ENCODE data around the gene PRKCA.

PRKCA gene

DNA sequence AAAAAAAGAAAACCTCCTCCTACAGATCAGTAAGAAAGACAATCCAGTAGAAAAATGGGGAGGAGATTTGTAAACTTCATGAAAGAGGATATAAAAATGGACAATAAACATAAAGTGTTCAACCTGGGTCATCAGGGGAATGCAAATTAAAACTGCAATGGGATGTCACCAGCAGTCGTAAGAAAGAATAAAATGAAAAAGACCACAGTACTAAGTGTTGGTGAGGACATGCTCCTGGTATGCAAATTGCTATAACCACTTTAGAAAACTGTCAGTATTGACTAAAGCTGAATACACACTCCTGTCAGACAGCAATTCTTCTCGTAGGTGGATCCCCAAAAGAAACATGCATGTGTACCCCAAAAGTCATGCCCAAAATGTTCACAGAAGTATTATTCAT is 267.2 kb downstream of the PRKCA start:
- H3K9me3 ChIP-seq (ENCODE audit: control insufficient read depth, low read length), result no peaks in the 10 kb centered on the region
- no peak overlapping the region for H3K4me3 ChIP-seq (ENCODE audit: low read length)
- H3K27me3 ChIP-seq (ENCODE audit: control insufficient read depth, insufficient read depth, low read length), result no peaks in the 10 kb centered on the region
- no peaks in the 10 kb centered on the region for H3K36me3 ChIP-seq (ENCODE audit: control insufficient read depth, insufficient read depth, low read length)
- H3K9ac ChIP-seq (ENCODE audit: low read length), result no peak overlapping the region
- no peaks in the 10 kb centered on the region for H3K4me1 ChIP-seq (ENCODE audit: control insufficient read depth, insufficient read depth, low read length)

DNA sequence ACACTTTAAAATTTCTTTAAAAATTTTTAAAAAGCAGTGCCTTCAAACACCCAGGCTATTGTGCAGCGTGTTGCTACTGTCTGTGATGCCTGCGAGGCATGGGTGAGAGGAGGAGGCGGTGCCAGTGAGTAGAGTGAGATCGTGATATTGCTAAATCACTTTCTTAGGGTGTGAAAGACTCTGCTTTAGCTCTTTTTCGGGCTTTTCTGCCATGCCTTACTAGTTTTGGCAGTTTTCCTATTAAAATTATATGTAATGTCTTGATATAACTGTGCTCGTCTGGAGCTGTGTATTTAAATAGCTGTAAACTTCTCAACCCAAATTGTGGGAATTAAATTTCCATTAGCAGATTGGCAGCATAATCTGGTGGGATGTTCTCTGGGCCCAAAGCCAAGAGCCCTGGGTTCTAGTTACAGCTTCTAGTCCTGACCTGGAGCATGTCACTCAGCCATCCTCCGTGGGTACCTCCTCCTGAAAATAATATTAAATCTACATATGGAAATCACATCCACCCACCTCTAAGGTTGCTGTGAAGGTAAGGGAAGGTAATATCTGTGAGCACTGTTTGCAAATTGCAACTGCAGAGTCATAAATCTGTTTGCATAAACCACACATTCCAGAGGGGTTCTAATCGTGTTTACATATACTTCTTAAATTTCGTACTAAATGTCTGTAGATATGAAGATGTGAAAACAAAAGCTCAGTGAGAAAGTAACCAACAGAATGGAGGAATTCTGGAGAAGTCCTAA is 268.2 kb downstream of the PRKCA start:
- no peaks in the 10 kb centered on the region for H3K9me3 ChIP-seq (ENCODE audit: control insufficient read depth, low read length)
- no peak overlapping the region for H3K9ac ChIP-seq (ENCODE audit: low read length)
- H3K27me3 ChIP-seq (ENCODE audit: control insufficient read depth, insufficient read depth, low read length), result no peaks in the 10 kb centered on the region
- H3K4me3 ChIP-seq (ENCODE audit: low read length), result no peak overlapping the region
- H3K36me3 ChIP-seq (ENCODE audit: control insufficient read depth, insufficient read depth, low read length), result no peaks in the 10 kb centered on the region
- H3K4me1 ChIP-seq (ENCODE audit: control insufficient read depth, insufficient read depth, low read length), result no peaks in the 10 kb centered on the region

DNA sequence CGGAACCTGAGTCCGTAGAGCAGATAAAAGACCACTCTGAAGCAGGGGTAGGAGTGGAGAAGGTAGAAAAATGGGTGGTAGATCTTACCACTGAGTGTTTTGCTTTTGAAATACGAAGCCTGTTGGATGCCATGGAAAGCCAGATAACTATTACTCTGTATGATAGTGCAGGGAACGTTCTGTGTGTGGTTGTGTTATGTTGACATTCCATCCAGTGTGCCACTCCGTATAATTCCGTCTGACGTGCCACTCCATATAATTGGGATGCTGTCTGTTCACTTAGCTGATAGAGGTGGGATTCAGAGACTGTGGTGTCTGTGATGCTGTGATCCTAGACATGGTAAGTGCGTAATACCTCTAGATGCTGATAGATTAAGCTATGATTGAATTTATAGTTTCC is 269.3 kb downstream of the PRKCA start:
- H3K9me3 ChIP-seq (ENCODE audit: control insufficient read depth, low read length), result no peaks in the 10 kb centered on the region
- no peak overlapping the region for H3K4me3 ChIP-seq (ENCODE audit: low read length)
- no peaks in the 10 kb centered on the region for H3K36me3 ChIP-seq (ENCODE audit: control insufficient read depth, insufficient read depth, low read length)
- no peak overlapping the region for H3K9ac ChIP-seq (ENCODE audit: low read length)
- no peaks in the 10 kb centered on the region for H3K27me3 ChIP-seq (ENCODE audit: control insufficient read depth, insufficient read depth, low read length)
- H3K4me1 ChIP-seq (ENCODE audit: control insufficient read depth, insufficient read depth, low read length), result no peaks in the 10 kb centered on the region

DNA sequence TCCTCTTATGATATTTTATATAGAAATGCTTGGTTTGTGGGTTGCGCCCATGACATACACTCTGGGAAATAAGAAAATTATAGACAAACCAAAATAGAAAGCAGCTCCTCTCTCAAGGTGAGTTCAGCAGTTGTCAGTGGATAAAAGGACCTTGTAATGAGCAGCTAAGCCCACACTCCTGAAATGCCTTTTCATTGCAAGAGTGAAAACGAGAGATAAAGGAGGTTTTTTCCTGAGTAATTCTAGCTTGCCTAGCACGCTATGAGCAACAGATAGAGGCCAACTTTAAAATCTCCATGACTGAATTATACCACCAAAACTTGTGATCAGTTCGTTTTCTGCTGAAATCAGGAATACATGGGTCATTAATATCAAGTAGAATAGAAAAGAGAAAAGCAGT is 270.7 kb downstream of the PRKCA start:
- no peaks in the 10 kb centered on the region for H3K27me3 ChIP-seq (ENCODE audit: control insufficient read depth, insufficient read depth, low read length)
- no peak overlapping the region for H3K4me3 ChIP-seq (ENCODE audit: low read length)
- H3K36me3 ChIP-seq (ENCODE audit: control insufficient read depth, insufficient read depth, low read length), result no peaks in the 10 kb centered on the region
- H3K9ac ChIP-seq (ENCODE audit: low read length), result no peak overlapping the region
- no peaks in the 10 kb centered on the region for H3K4me1 ChIP-seq (ENCODE audit: control insufficient read depth, insufficient read depth, low read length)
- H3K9me3 ChIP-seq (ENCODE audit: control insufficient read depth, low read length), result no peaks in the 10 kb centered on the region

DNA sequence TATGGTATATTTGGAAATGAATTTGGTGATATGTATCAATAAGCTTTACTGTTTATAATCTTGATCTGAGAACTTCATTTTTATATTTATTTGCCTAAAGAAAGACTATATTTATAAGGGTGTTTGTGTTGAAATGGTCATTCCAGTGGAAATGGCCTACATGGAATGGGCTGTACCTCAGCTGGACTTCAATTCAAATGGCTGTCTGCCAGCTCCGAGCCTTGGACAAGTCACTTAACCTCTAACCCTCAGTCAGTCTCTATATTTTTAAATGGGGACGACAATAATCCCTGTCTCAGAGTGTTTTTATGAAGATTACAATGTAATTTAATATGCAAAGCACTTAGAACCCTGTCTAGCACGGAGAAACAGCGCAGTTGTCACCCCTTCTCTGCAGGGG is 271.7 kb downstream of the PRKCA start:
- no peak overlapping the region for H3K9ac ChIP-seq (ENCODE audit: low read length)

DNA sequence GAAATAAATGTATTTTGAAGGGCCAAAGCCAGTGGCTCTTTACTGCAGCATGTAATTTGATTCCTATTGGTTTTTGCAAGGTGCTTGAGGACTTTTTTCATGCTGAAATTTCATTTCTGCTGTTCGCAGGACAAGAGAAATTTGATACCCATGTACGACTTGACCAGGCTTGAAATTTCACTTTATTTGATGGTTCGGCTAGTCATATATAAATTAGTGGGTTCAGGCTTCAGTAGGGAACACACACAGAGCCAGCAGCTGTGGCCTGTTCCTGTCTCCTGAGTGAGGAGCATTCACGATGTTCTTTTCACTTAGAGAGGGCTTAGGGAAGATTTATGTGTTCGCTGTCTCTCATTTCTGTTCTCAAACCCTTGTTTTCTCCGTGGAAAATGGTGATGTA is 274.1 kb downstream of the PRKCA start:
- Histone ChIP-seq H3K9me3 (ENCODE audit: control insufficient read depth, low read length) (no peaks in the 10 kb centered on the region), H3K27me3 (ENCODE audit: control insufficient read depth, insufficient read depth, low read length) (no peaks in the 10 kb centered on the region), H3K4me3 (ENCODE audit: low read length) (no peak overlapping the region), H3K4me1 (ENCODE audit: control insufficient read depth, insufficient read depth, low read length) (no peaks in the 10 kb centered on the region), H3K9ac (ENCODE audit: low read length) (no peak overlapping the region), H3K36me3 (ENCODE audit: control insufficient read depth, insufficient read depth, low read length) (no peaks in the 10 kb centered on the region)

More for the DNA sequence above, 271.7 kb downstream of the PRKCA start:
- Histone ChIP-seq H3K36me3 (ENCODE audit: control insufficient read depth, insufficient read depth, low read length) (no peaks in the 10 kb centered on the region), H3K4me1 (ENCODE audit: control insufficient read depth, insufficient read depth, low read length) (no peaks in the 10 kb centered on the region), H3K4me3 (ENCODE audit: low read length) (no peak overlapping the region), H3K9me3 (ENCODE audit: control insufficient read depth, low read length) (no peaks in the 10 kb centered on the region), H3K27me3 (ENCODE audit: control insufficient read depth, insufficient read depth, low read length) (no peaks in the 10 kb centered on the region)

DNA sequence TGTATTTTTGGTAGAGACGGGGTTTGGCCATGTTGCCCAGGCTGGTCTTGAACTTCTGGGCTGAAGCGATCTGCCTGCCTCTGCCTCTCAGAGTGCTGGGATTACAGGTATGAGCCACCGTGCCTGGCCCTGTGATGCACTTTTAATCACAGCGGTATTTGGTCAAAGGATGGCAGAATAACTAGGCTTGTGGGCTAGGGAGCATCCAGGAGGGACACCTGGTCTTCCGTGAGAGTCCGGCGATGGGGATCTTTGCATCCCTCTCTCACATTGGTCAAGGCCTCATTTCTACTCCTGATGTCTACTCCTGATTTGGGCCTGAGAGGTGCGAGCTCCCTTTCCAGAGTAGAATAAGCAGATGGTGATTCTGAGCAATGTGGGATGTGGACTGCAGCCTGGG is 274.6 kb downstream of the PRKCA start:
- H3K9me3 ChIP-seq (ENCODE audit: control insufficient read depth, low read length), result no peaks in the 10 kb centered on the region
- no peaks in the 10 kb centered on the region for H3K36me3 ChIP-seq (ENCODE audit: control insufficient read depth, insufficient read depth, low read length)
- no peaks in the 10 kb centered on the region for H3K4me1 ChIP-seq (ENCODE audit: control insufficient read depth, insufficient read depth, low read length)
- H3K27me3 ChIP-seq (ENCODE audit: control insufficient read depth, insufficient read depth, low read length), result no peaks in the 10 kb centered on the region
- no peak overlapping the region for H3K4me3 ChIP-seq (ENCODE audit: low read length)
- H3K9ac ChIP-seq (ENCODE audit: low read length), result no peak overlapping the region

DNA sequence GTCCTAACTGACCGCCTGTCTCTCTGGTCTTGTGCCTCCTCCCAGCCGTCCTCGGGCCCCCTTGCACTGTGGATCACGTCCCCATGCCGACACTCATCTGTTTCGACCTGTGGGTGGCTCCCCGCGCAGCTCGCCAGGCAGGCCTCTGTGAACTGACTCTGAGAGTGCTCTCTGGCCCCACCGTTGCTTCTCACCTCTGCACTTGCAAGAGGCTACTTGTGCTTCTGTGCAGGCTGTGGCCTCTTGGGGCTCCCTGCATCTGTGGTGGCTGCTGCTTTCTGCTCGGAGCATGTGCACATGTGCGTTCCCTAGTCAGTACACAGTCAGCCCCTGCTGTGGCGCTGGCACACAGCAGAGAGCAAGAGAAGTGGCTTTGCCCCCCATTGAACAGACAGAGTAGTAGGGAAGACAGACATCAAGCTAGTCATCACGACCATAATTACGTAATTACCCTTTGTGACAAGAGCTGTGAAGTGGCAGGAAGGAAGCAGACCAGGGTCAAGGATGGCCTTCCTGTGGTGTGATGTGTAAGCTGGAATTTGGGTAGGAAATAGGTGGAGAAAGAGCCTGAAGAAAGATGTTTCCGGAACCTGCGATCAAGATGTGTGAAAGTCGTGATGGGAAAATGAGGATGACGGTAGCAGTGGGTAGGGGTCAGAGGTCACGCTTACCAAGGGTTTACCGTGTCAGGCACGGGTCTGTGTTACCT is 276.5 kb downstream of the PRKCA start:
- Histone ChIP-seq H3K4me1 (ENCODE audit: control insufficient read depth, insufficient read depth, low read length) (no peaks in the 10 kb centered on the region), H3K4me3 (ENCODE audit: low read length) (no peak overlapping the region), H3K9me3 (ENCODE audit: control insufficient read depth, low read length) (no peaks in the 10 kb centered on the region), H3K9ac (ENCODE audit: low read length) (no peak overlapping the region), H3K36me3 (ENCODE audit: control insufficient read depth, insufficient read depth, low read length) (no peaks in the 10 kb centered on the region), H3K27me3 (ENCODE audit: control insufficient read depth, insufficient read depth, low read length) (no peaks in the 10 kb centered on the region)

DNA sequence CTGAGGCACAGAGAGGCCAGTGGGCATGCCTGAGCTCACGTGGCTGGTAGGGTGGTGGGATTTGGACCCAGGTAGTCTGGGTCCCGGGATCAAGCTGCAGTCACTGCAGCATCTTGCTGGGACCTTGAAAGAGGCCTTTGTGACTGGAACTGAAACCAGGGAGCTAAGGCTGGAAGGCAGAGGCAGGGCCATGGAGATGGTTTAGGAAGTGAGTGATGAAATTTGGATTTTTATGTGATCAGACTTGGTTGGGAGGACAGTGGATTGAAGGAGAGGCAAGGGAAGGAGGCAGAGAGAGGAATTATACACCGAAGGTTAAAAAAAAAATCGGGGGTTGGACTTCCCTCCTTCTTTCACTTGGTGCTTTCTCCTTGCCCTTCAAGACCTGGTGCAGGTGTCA is 277.1 kb downstream of the PRKCA start:
- Histone ChIP-seq H3K36me3 (ENCODE audit: control insufficient read depth, insufficient read depth, low read length) (no peaks in the 10 kb centered on the region), H3K9ac (ENCODE audit: low read length) (no peak overlapping the region), H3K27me3 (ENCODE audit: control insufficient read depth, insufficient read depth, low read length) (no peaks in the 10 kb centered on the region), H3K4me1 (ENCODE audit: control insufficient read depth, insufficient read depth, low read length) (no peaks in the 10 kb centered on the region), H3K4me3 (ENCODE audit: low read length) (no peak overlapping the region), H3K9me3 (ENCODE audit: control insufficient read depth, low read length) (no peaks in the 10 kb centered on the region)

DNA sequence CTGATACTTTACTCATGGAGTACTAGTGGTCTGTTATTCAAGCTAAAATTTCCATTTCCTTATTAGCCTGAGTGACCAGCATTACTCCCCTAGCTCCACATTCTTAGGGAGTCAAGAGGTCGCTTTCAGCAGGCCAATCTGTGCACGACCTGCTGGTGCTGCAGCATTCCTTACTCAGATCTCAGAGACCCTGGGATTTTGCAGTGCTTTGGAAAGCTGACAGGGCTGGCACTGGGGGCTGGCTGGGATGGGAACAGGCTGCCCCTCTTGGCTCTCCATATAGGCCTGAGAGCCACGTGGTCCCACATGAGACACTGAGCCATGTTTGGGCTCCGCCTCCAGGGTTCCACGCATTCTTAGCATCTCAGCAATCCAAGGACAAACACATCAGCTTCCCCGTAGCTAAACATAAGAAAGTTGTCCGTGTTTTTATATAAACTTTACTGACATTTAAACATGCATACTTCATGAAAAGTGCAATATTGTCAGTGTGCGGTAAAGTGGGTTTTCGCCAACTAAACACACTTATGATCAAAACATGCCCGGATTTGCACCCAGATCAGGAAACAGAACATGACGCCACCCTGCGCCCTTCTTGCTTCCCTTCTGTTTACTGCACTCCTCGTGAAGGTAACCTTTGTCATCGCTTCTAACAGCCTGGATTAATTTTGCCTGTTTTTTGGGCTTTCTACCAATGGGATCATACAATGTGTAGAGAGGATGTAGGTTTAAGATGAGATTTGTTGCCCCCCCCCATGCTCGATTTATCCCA is 278.0 kb downstream of the PRKCA start:
- H3K27me3 ChIP-seq (ENCODE audit: control insufficient read depth, insufficient read depth, low read length), result no peaks in the 10 kb centered on the region
- H3K4me1 ChIP-seq (ENCODE audit: control insufficient read depth, insufficient read depth, low read length), result no peaks in the 10 kb centered on the region
- no peaks in the 10 kb centered on the region for H3K9me3 ChIP-seq (ENCODE audit: control insufficient read depth, low read length)
- no peaks in the 10 kb centered on the region for H3K36me3 ChIP-seq (ENCODE audit: control insufficient read depth, insufficient read depth, low read length)
- no peak overlapping the region for H3K4me3 ChIP-seq (ENCODE audit: low read length)
- H3K9ac ChIP-seq (ENCODE audit: low read length), result no peak overlapping the region

DNA sequence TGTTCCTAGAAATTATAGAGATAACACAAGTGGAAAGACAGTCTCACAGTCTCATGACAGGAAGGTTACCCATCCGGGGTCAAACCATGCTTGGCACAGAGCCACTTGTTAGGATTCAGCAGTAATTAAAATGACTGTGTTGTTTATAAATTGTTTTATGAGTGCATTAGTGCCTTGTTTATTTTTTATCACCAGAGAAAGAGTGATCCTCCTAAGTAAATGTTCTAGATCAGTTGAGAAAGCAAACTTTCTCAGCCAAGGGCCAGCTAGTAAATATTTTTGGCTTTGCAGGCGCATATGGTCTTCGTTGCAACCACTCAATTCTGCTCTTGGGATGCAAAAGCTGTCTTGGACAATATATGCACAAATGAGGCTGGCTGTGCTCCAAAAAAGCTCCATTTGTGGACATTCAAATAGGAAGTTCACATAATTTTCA is 278.6 kb downstream of the PRKCA start:
- Histone ChIP-seq H3K9me3 (ENCODE audit: control insufficient read depth, low read length) (no peaks in the 10 kb centered on the region), H3K4me3 (ENCODE audit: low read length) (no peak overlapping the region), H3K27me3 (ENCODE audit: control insufficient read depth, insufficient read depth, low read length) (no peaks in the 10 kb centered on the region), H3K4me1 (ENCODE audit: control insufficient read depth, insufficient read depth, low read length) (no peaks in the 10 kb centered on the region), H3K9ac (ENCODE audit: low read length) (no peak overlapping the region), H3K36me3 (ENCODE audit: control insufficient read depth, insufficient read depth, low read length) (no peaks in the 10 kb centered on the region)

All from mucosa of stomach (tissue), 1 donor.